GM12865 (cell line): ENCODE measurements around the gene FGF14.

Experiments used
- DNase-seq: peaks from one replicate; pipeline ENCODE4 v3.0.0; 2010; ENCODE audit warnings: low read depth
- H3K4me3 ChIP-seq: 2 replicates; pipeline ENCODE4 v1.5.1; 2011; ENCODE audit warnings: mild to moderate bottlenecking, low read depth, low read length, control low read depth
- CTCF ChIP-seq: IDR thresholded peaks from 2 replicates; pipeline ENCODE4 v1.5.1; 2011; ENCODE audit warnings: low read length, control low read depth, low read depth, inconsistent platforms; ENCODE audit not compliant: insufficient read depth; ENCODE audit errors: missing control alignments

Gene FGF14

GRCh38 chr13:101798437-101798836, 603.4 kb downstream of the FGF14 start:
- TF ChIP-seq CTCF: no peak
- no peak for DNase-seq
- H3K4me3 ChIP-seq: no peak overlapping the region

DNA sequence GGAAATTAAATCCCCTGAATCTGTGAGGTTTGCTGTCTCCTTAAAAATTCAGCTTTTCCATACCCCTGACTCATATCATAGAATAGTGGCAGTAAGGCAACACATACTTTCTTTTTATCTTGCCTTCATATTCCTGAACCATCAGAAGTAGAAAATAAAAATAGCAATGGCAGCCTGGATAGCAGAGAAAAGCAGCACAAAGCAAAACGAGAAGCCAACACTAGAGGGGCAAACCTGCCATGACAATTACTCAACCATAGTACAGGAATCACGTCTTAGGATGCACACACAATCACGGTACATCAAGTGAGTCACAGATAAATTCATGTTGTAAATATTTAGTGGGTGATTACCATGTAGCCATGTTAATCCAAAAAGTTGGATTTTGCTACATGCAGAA, 606.4 kb downstream of the FGF14 start:
- no peak for TF ChIP-seq CTCF
- no peak for DNase-seq
- no peak overlapping the region for H3K4me3 ChIP-seq

DNA sequence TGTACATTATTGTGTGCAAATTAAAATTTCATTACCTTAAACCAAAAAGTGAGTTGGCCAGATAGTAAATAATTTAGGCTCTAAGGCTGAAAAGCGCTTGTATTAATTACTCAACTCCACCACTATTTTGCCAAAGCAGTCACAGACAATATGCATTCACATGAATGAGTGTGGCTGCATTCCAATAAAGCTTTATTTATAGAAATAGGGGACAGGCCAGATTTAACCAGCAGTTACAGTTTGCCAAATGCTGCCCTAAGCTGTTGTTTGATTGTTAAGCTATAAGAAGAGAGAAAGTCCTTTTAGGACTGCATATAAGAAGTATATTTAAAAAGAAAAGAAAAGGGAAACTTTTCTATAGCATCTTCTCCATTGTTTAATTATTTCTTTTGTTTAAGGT, 606.8 kb downstream of the FGF14 start:
- no peak overlapping the region for H3K4me3 ChIP-seq
- no peak for TF ChIP-seq CTCF
- DNase-seq: no peak

DNA sequence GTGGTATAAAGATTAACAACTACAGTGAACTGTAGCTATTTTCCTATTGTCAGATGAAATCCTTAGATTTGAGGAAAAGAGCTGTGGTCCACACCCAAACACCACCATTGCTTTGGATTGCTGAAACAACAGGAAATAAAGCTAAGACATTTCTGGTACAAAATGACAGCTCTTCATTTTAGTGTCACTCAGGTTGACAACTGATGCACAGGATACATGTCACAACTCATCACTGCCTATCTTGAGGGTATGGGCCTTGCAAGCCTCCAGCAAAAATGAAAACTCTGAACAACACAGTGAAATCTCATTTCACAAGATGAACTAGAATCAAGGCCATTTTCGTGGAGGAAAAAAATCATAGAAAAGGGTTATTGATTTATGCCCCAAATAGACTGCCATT, 609.7 kb downstream of the FGF14 start:
- DNase-seq: no peak
- no peak for TF ChIP-seq CTCF
- no peak overlapping the region for H3K4me3 ChIP-seq

DNA sequence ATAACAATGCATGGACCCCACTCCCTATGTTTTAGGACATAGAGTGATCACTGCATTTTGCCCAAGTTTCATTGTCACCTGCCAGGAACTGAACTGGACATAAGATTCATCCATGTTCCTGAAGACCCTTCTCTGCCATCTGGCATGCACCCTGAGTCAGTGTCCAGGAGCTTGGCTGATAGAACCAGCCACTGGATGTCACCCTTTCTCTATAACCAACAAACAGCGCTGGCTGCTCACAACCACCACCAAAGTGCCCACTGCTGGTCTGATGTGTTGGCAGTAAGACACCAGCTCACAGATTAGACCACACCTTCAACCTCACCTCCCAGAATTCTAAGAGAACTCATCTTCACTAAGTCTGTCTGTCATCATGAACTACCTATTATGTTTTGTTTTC, 616.0 kb downstream of the FGF14 start:
- DNase-seq: peak; percentile 27

GRCh38 chr13:101784313-101784712, 617.5 kb downstream of the FGF14 start:
- no peak for TF ChIP-seq CTCF
- no peak for DNase-seq
- no peak overlapping the region for H3K4me3 ChIP-seq

More for the DNA sequence above, 616.0 kb downstream of the FGF14 start:
- no peak for TF ChIP-seq CTCF
- no peak overlapping the region for H3K4me3 ChIP-seq

DNA sequence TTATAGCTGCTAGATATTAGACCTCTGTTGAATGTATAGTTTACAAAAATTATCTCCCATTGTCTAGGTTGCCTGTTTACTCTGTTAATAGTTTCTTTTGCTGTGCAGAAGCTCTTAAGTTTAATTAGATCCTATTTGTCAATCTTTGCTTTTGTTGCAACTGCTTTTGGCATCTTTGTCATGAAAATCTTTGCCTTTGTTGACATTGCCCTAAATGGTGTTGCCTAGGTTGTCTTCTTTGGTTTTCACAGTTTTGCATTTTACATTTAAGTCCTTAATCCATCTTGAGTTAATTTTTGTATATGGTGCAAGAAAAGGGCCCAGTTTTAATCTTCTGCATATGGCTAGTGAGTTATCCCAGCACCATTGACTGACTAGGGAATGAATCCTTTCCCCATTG, 618.3 kb downstream of the FGF14 start:
- DNase-seq: no peak
- no peak for TF ChIP-seq CTCF
- H3K4me3 ChIP-seq: no peak overlapping the region
